BJ (cell line): ENCODE results near the gene ATP7B. TPM values are rescaled to one million over a fixed set of nuclear protein-coding genes. Genes with fewer than 3 reads are reported as not detected.

Source experiments
- CTCF ChIA-PET: fragments of 350-600 bp; formaldehyde crosslinking; extraction: SDS; loops from one replicate; lab custom pipeline; 2021; ENCODE audit warnings: antibody characterized with exemption, inconsistent platforms; lab: Yijun Ruan, JAX
- POLR2A ChIA-PET: fragments of 300-600 bp; sonication (Branson Sonifier 250); formaldehyde crosslinking; extraction: SDS; loops from one replicate; lab custom pipeline; 2021; ENCODE audit warnings: antibody characterized with exemption; lab: Charles Lee
- DNase-seq: peaks from one replicate; pipeline ENCODE4 v3.0.0-alpha.2; 2011; ENCODE audit warnings: low read depth
- H3K27me3 ChIP-seq: 2 replicates; pipeline ENCODE4 v1.6.0; 2011; ENCODE audit warnings: low read length; ENCODE audit not compliant: control insufficient read depth, insufficient read depth
- H3K36me3 ChIP-seq: 2 replicates; pipeline ENCODE4 v1.5.1; 2011; ENCODE audit warnings: low read length; ENCODE audit not compliant: control insufficient read depth, insufficient read depth
- H3K4me3 ChIP-seq: 2 replicates; pipeline ENCODE4 v1.5.1; 2011; ENCODE audit warnings: low read depth, mild to moderate bottlenecking, control low read depth, low read length
- CTCF ChIP-seq: IDR thresholded peaks from 2 replicates; pipeline ENCODE4 v1.5.1; 2011; ENCODE audit warnings: low read depth, mild to moderate bottlenecking, control low read depth, inconsistent platforms, low read length, moderate library complexity; ENCODE audit not compliant: insufficient read depth
- polyA plus RNA-seq: library from polyadenylated mRNA; depleted of rRNA; stranded (reverse); fragments of >200 nt; gene quantifications from 2 replicates; pipeline ENCODE4 v1.2.3, GENCODE V29; 2011

ATP7B gene
- polyA plus RNA-seq, 1 experiment: 2.5 TPM

- ChIA-PET POLR2A (interaction anchor here (0.6 kb wide), 1 partner anchor 49 kb away, joined by 3 read pairs; no protein-coding TSS in a partner anchor), CTCF (interaction anchor here (0.6 to 4.5 kb wide), 3 partner anchors 10 to 130 kb away, joined by 3 to 20 read pairs (median 8); no protein-coding TSS in a partner anchor)
- H3K27me3 ChIP-seq: peaks cover 16% of the 10 kb centered on the region
Measured at GRCh38 chr13:51997641-51998330, 13.5 kb downstream of the ATP7B start.

GRCh38 chr13:51997186-51997585 is 14.1 kb downstream of the ATP7B start:
- ChIA-PET CTCF (interaction anchor here (4.5 kb wide), 1 partner anchor 131 kb away, joined by 20 read pairs; no protein-coding TSS in a partner anchor), POLR2A (interaction anchor here (0.6 kb wide), 1 partner anchor 49 kb away, joined by 3 read pairs; no protein-coding TSS in a partner anchor)
- Histone ChIP-seq H3K4me3 (no peak overlapping the region), H3K27me3 (peaks cover 16% of the 10 kb centered on the region), H3K36me3 (no peaks in the 10 kb centered on the region)
- no peak for TF ChIP-seq CTCF
- no peak for DNase-seq

More at GRCh38 chr13:51997641-51998330, 13.5 kb downstream of the ATP7B start:
- Histone ChIP-seq H3K36me3 (no peaks in the 10 kb centered on the region), H3K4me3 (no peak overlapping the region)
- DNase-seq: no peak
- no peak for TF ChIP-seq CTCF

- Histone ChIP-seq H3K36me3 (no peaks in the 10 kb centered on the region), H3K4me3 (no peak overlapping the region), H3K27me3 (peaks cover 16% of the 10 kb centered on the region)
- POLR2A ChIA-PET: no interaction called here
- no peak for TF ChIP-seq CTCF
- CTCF ChIA-PET: interaction anchor here (0.5 to 4.5 kb wide), 2 partner anchors 91 to 131 kb away, joined by 3 to 20 read pairs; no protein-coding TSS in a partner anchor
- DNase-seq: no peak
Measured at GRCh38 chr13:51996641-51997040, 14.6 kb downstream of the ATP7B start.

GRCh38 chr13:51995677-51996551 is 15.3 kb downstream of the ATP7B start:
- no peaks in the 10 kb centered on the region for H3K36me3 ChIP-seq
- no peak for DNase-seq
- ChIA-PET POLR2A (no interaction called here), CTCF (interaction anchor here (0.5 to 0.6 kb wide), 2 partner anchors 85 to 92 kb away, joined by 3 to 5 read pairs; no protein-coding TSS in a partner anchor)
- no peak overlapping the region for H3K4me3 ChIP-seq
- no peak for TF ChIP-seq CTCF
- peaks cover 16% of the 10 kb centered on the region for H3K27me3 ChIP-seq

- no peaks in the 10 kb centered on the region for H3K36me3 ChIP-seq
- peaks cover 10% of the 10 kb centered on the region for H3K27me3 ChIP-seq
- POLR2A ChIA-PET: no interaction called here
- CTCF ChIA-PET: interaction anchor here (0.8 kb wide), 1 partner anchor 71 kb away, joined by 3 read pairs; no protein-coding TSS in a partner anchor
- no peak overlapping the region for H3K4me3 ChIP-seq
- TF ChIP-seq CTCF: no peak
- DNase-seq: no peak
Measured at GRCh38 chr13:51993713-51994112, 17.5 kb downstream of the ATP7B start.
